K562 (cell line): ENCODE measurements around the gene AANAT. TPM values are rescaled to one million over a fixed set of nuclear protein-coding genes. Genes with fewer than 3 reads are reported as not detected.
A peak's percentile ranks its signal among the peaks of the same experiment; 100 is the strongest.

Experiments
- ATAC-seq: fragments of 200-7000 bp; cut with Tn5 transposase; 3 replicates; pipeline ENCODE4 v1.9.1; 2020; ENCODE audit warnings: moderate library complexity
- BruUV-seq: library from RNA; stranded (reverse); fragments of 400-500 nt; replicated peaks from 2 replicates; lab custom pipeline; 2021; lab: Mats Ljungman, UMichigan
- CTCF ChIA-PET: fragments of 300-600 bp; formaldehyde crosslinking; extraction: SDS; loops from one replicate; lab custom pipeline; 2021; ENCODE audit warnings: low intra/inter-chr PET ratio; lab: Yijun Ruan, JAX
- POLR2A ChIA-PET: fragments of 300-600, 350-650 bp; sonication (Branson Sonifier 250); formaldehyde crosslinking; extraction: SDS; loops from one replicate; lab custom pipeline; 2021; ENCODE audit warnings: antibody characterized with exemption, inconsistent platforms; lab: Yijun Ruan, JAX
- DNase-seq, 4 experiments: peaks; one replicate each; pipeline versions ENCODE4 v3.0.0 to v3.0.0-alpha.2; 2011 to 2018; ENCODE audit warnings: low spot score in 3 of 4, mixed read lengths in 3 of 4; ENCODE audit errors: extremely low read depth in 1 of 4
- FAIRE-seq: peaks from 2 replicates; lab custom pipeline; 2011; peaks lifted over from hg19 to GRCh38; lab: Jason Lieb, UNC
- H2AFZ ChIP-seq: 2 replicates; pipeline ENCODE4 v1.6.0; 2011; ENCODE audit warnings: low read depth, low read length, control low read depth, inconsistent platforms
- H3K27ac ChIP-seq: fragments of 200-600 bp; 3 replicates; pipeline ENCODE4 v1.8.0; 2011; ENCODE audit warnings: low read depth, mild to moderate bottlenecking, control low read depth, inconsistent platforms, low read length, moderate library complexity, mixed read lengths; ENCODE audit errors: extremely low read depth
- H3K27me3 ChIP-seq, 2 experiments: fragments of 300-600 bp in 1 of 2; 2 replicates in 1 of 2; 3 replicates in 1 of 2; pipeline versions ENCODE4 v1.6.0 to v1.8.0; 2011; ENCODE audit warnings: inconsistent platforms in 2 of 2, low read length in 2 of 2, mild to moderate bottlenecking in 1 of 2, mixed read lengths in 1 of 2, moderate library complexity in 1 of 2; ENCODE audit not compliant: control insufficient read depth in 2 of 2, insufficient read depth in 2 of 2
- H3K36me3 ChIP-seq: fragments of 300-600 bp; 3 replicates; pipeline ENCODE4 v1.8.0; 2011; ENCODE audit warnings: mild to moderate bottlenecking, low read length, inconsistent platforms; ENCODE audit not compliant: control insufficient read depth, insufficient read depth
- H3K4me1 ChIP-seq, 2 experiments: fragments of 200-600 bp in 1 of 2; replicated peaks in 1 of 2; 2 replicates in 1 of 2; 3 replicates in 1 of 2; pipeline versions ENCODE4 v1.5.1 to v1.8.0; 2011; ENCODE audit warnings: inconsistent platforms in 2 of 2, low read length in 2 of 2, mild to moderate bottlenecking in 1 of 2, mixed read lengths in 1 of 2, moderate library complexity in 1 of 2; ENCODE audit not compliant: control insufficient read depth in 2 of 2, insufficient read depth in 2 of 2
- H3K4me2 ChIP-seq: 2 replicates; pipeline ENCODE4 v1.6.1; 2011; ENCODE audit warnings: low read length, control low read depth, inconsistent platforms, mixed read lengths; ENCODE audit not compliant: insufficient read depth
- H3K4me3 ChIP-seq: fragments of 200-600 bp; sonication (generic), shearing (Covaris generic); 2 replicates; pipeline ENCODE4 v1.5.1; 2016; ENCODE audit warnings: control low read depth, inconsistent platforms
- H3K79me2 ChIP-seq: fragments of 200-600 bp; 3 replicates; pipeline ENCODE4 v1.8.0; 2011; ENCODE audit warnings: low read length, inconsistent platforms; ENCODE audit not compliant: control insufficient read depth, insufficient read depth
- H3K9ac ChIP-seq, 2 experiments: 2 replicates each; pipeline versions ENCODE4 v1.6.0 to v1.6.1; 2011; ENCODE audit warnings: low read depth in 2 of 2, low read length in 2 of 2, control low read depth in 1 of 2, inconsistent platforms in 1 of 2, mild to moderate bottlenecking in 1 of 2, mixed read lengths in 1 of 2; ENCODE audit not compliant: insufficient read depth in 1 of 2
- H3K9me1 ChIP-seq: one replicate; pipeline ENCODE4 v1.6.0; 2011; ENCODE audit warnings: inconsistent platforms, mild to moderate bottlenecking, low read length, moderate library complexity; ENCODE audit not compliant: control insufficient read depth, insufficient read depth
- H3K9me3 ChIP-seq: replicated peaks from 2 replicates; pipeline ENCODE4 v1.5.1; 2011; ENCODE audit warnings: low read depth, low read length, inconsistent platforms; ENCODE audit not compliant: control insufficient read depth, insufficient read depth
- H4K20me1 ChIP-seq: replicated peaks from 2 replicates; pipeline ENCODE4 v1.6.1; 2011; ENCODE audit warnings: low read length, inconsistent platforms, mixed read lengths; ENCODE audit not compliant: control insufficient read depth, insufficient read depth
- FOXA3 ChIP-seq, 2 experiments: fragments of 450-650 bp in 1 of 2; sonication (generic) in 1 of 2; formaldehyde crosslinking; IDR thresholded peaks in 1 of 2; conservative IDR thresholded peaks in 1 of 2; 2 replicates each; pipeline versions ENCODE4 v1.4.0 to v1.8.0; 2020 to 2022; ENCODE audit warnings: mild to moderate bottlenecking in 2 of 2, missing genetic modification reagents in 1 of 2
- KDM1A ChIP-seq, 2 experiments: fragments of 450-650 bp; IDR thresholded peaks; 2 replicates each; pipeline ENCODE4 v1.6.1; 2016; ENCODE audit warnings: mild to moderate bottlenecking in 2 of 2
- MEIS2 ChIP-seq: fragments of 450-650 bp; IDR thresholded peaks from 2 replicates; pipeline ENCODE4 v1.6.1; 2014; ENCODE audit warnings: mild to moderate bottlenecking; ENCODE audit not compliant: partially characterized antibody
- MIER1 ChIP-seq: fragments of 450-650 bp; IDR thresholded peaks from 2 replicates; pipeline ENCODE4 v1.6.1; 2016; ENCODE audit warnings: antibody characterized with exemption, mild to moderate bottlenecking, low read depth
- MITF ChIP-seq: IDR thresholded peaks from 2 replicates; pipeline ENCODE4 v1.6.1; 2014; ENCODE audit warnings: antibody characterized with exemption
- NCOA2 ChIP-seq, 2 experiments: fragments of 450-650 bp; IDR thresholded peaks; 2 replicates each; pipeline ENCODE4 v1.6.1; 2018; ENCODE audit warnings: mild to moderate bottlenecking in 2 of 2, moderate library complexity in 1 of 2; ENCODE audit not compliant: partially characterized antibody in 2 of 2
- NFIC ChIP-seq: fragments of 450-650 bp; IDR thresholded peaks from 2 replicates; pipeline ENCODE4 v1.6.1; 2017; ENCODE audit warnings: mild to moderate bottlenecking, inconsistent platforms
- RFX5 ChIP-seq: IDR thresholded peaks from 2 replicates; pipeline ENCODE4 v1.6.1; 2011; ENCODE audit warnings: low read depth, mild to moderate bottlenecking, improper control_type of control experiment, low read length
- RNF2 ChIP-seq: sonication (generic); IDR thresholded peaks from 2 replicates; pipeline ENCODE4 v1.6.1; 2016
- TEAD1 ChIP-seq, 2 experiments: fragments of 450-650 bp in 1 of 2; sonication (generic) in 1 of 2; formaldehyde crosslinking; IDR thresholded peaks; 2 replicates each; pipeline versions ENCODE4 v1.4.0 to v1.8.0; 2020 to 2022; ENCODE audit warnings: mild to moderate bottlenecking in 2 of 2, missing genetic modification reagents in 1 of 2
- ZHX1 ChIP-seq: fragments of 150-350 bp; conservative IDR thresholded peaks from 2 replicates; pipeline ENCODE4 v1.6.1; 2014; ENCODE audit warnings: low read length
- ZNF655 ChIP-seq: fragments of 250-450 bp; sonication (Bioruptor Pico); IDR thresholded peaks from 2 replicates; pipeline ENCODE4 v1.5.0; 2021
- ZNF76 ChIP-seq: fragments of 250-450 bp; sonication (Bioruptor Pico); IDR thresholded peaks from 2 replicates; pipeline ENCODE4 v1.4.0; 2020; ENCODE audit warnings: mild to moderate bottlenecking, moderate library complexity, borderline replicate concordance
- WGBS: fragments of 100-300 bp; shearing (Covaris generic); methylation state at CpG from one replicate; pipeline ENCODE4 v1.1.6; 2016; ENCODE audit warnings: low coverage, mixed read lengths; ENCODE audit not compliant: insufficient coverage; ENCODE audit errors: missing lambda C conversion rate; 5-methylcytosine and 5-hydroxymethylcytosine counted together
- in situ Hi-C: fragments of 300-500 bp; cut with MboI; formaldehyde crosslinking; loops from 4 replicates; pipeline ENCODE4 v1.15.0; 2018; ENCODE audit warnings: inconsistent platforms, mixed read lengths
- intact Hi-C: fragments of 100-400 bp; cut with micrococcal nuclease; formaldehyde crosslinking; loops from 2 replicates; pipeline ENCODE4 v1.14.2; 2022
- polyA plus RNA-seq, 8 experiments: library from polyadenylated mRNA; depleted of rRNA in 4 of 8; stranded (reverse) in 5 of 8; unstranded in 3 of 8; fragments of >200 nt; fragmentation: Nextera tagmentation in 2 of 8; fragmentation: Illumina TruSeq in 1 of 8; extraction: Ambion mirVana in 2 of 8; extraction: Trizol in 1 of 8; gene quantifications; 2 replicates each; pipeline versions ENCODE4 v1.2.1 to v1.2.3, GENCODE V29; 2011 to 2014; ENCODE audit warnings: inconsistent platforms in 1 of 8, missing spikeins in 1 of 8
- total RNA-seq, 7 experiments: library from RNA; depleted of rRNA in 6 of 7; stranded (reverse); fragments of >200 nt in 6 of 7; fragmentation: Illumina TruSeq in 2 of 7; extraction: Trizol in 2 of 7; gene quantifications; 2 replicates each; pipeline versions ENCODE4 v1.2.1 to v1.2.3, GENCODE V29; 2011 to 2021; ENCODE audit warnings: low replicate concordance in 1 of 7

Gene AANAT
- total and polyA plus RNA-seq, 9 of the 15 experiments (the other 6 are each of a cell fraction or from before 2014, with no cell fraction given): not detected

GRCh38 chr17:76432004-76432403 lies 35.4 kb upstream of the AANAT start (continued):
- TF ChIP-seq MITF (no peak), FOXA3 (CRISPR knock-in tag; conservative IDR thresholded peaks at IDR 0.05 in 1 of 2, IDR thresholded peaks at IDR 0.05 in 1 of 2) (no peak), KDM1A (IDR thresholded peaks at IDR 0.05) (no peak), NCOA2 (IDR thresholded peaks at IDR 0.05; ENCODE audit: partially characterized antibody in 2 of 2) (no peak), MIER1 (no peak)

- Histone ChIP-seq H3K4me3 (no peak overlapping the region), H3K9ac (no peak overlapping the region), H3K4me2 (no peak overlapping the region), H3K27ac (no peak overlapping the region), H2AFZ (no peak overlapping the region), H3K9me1 (no peaks in the 10 kb centered on the region), H3K4me1 (no peaks in the 10 kb centered on the region; a peak in 2 of 5 replicates), H3K79me2 (peaks cover 59% of the 10 kb centered on the region), H3K27me3 (no peaks in the 10 kb centered on the region), H3K36me3 (peaks cover 4% of the 10 kb centered on the region; the same call in 2 of the 3 replicates), H4K20me1 (peaks cover 16% of the 10 kb centered on the region; the same call in 1 of the 2 replicates), H3K9me3 (no peaks in the 10 kb centered on the region)
- ChIA-PET CTCF (no interaction called here), POLR2A (no interaction called here)
- WGBS: 65% methylated on average over 3 of the region's 3 CpGs
- ATAC-seq (0 out of 3 replicates have a peak, but pooled peaks have one; percentile 59), DNase-seq (no peak), FAIRE-seq (peak; percentile 74)
- intact Hi-C loops (no loop called here), in situ Hi-C loops (no loop called here)
- no TSS peak for BruUV-seq
- TF ChIP-seq ZNF655 (CRISPR knock-in tag) (no peak), MEIS2 (peak; percentile 41), KDM1A (IDR thresholded peaks at IDR 0.05) (0 out of 4 replicates have a peak, but pooled peaks of 1 of the 2 experiments have one; percentile 10), TEAD1 (CRISPR knock-in tag; IDR thresholded peaks at IDR 0.05) (0 out of 4 replicates have a peak, but pooled peaks of 1 of the 2 experiments have one; percentile 23), ZHX1 (no peak), ZNF76 (no peak), NFIC (peak; percentile 22; the same call in 1 of the 2 replicates), RNF2 (no peak), RFX5 (peak; percentile 78; the same call in 1 of the 2 replicates)
Measured at GRCh38 chr17:76432712-76433336, 34.6 kb upstream of the AANAT start.
